ENCODE data around the gene FYB1.
"Not testable (repeated sequence)": the region's sequence is repeated elsewhere in the genome, so short reads cannot be mapped to it uniquely, and the experiment has no call there.

DNA sequence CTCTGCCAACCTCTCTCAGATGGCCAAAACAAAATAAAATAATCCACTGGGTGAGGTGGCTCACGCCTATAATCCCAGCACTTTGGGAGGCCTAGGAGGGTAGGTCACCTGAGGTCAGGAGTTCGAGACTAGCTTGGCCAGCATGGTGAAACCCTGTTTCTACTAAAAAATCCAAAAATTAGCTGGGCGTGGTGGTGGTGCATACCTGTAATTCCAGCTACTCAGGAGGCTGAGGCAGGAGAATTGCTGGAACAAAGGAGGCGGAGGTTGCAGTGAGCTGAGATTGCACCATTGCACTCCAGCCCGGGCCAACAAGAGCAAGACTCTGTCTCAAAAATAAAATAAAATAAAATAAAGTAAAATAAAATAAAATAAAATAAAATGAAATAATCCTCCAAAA lies 2.3 kb upstream of the FYB1 start:
- TF ChIP-seq, protein P1, sequence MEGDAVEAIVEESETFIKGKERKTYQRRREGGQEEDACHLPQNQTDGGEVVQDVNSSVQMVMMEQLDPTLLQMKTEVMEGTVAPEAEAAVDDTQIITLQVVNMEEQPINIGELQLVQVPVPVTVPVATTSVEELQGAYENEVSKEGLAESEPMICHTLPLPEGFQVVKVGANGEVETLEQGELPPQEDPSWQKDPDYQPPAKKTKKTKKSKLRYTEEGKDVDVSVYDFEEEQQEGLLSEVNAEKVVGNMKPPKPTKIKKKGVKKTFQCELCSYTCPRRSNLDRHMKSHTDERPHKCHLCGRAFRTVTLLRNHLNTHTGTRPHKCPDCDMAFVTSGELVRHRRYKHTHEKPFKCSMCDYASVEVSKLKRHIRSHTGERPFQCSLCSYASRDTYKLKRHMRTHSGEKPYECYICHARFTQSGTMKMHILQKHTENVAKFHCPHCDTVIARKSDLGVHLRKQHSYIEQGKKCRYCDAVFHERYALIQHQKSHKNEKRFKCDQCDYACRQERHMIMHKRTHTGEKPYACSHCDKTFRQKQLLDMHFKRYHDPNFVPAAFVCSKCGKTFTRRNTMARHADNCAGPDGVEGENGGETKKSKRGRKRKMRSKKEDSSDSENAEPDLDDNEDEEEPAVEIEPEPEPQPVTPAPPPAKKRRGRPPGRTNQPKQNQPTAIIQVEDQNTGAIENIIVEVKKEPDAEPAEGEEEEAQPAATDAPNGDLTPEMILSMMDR (conservative IDR thresholded peaks at IDR 0.05) = not testable (repeated sequence)
- not testable (repeated sequence) for TF ChIP-seq ZFX (IDR thresholded peaks at IDR 0.05)

All from C4-2B (cell line).